HepG2 (cell line): ENCODE results near the gene STIP1. TPM values are rescaled to one million over a fixed set of nuclear protein-coding genes. Genes with fewer than 3 reads are reported as not detected.
A peak's percentile ranks its signal among the peaks of the same experiment; 100 is the strongest.

Experiments
- ATAC-seq: fragments of 200-7000 bp; cut with Tn5 transposase; 3 replicates; pipeline ENCODE4 v1.9.1; 2020; ENCODE audit warnings: mild to moderate bottlenecking, moderate library complexity
- BruUV-seq: library from RNA; stranded (reverse); fragments of 400-500 nt; replicated peaks from 2 replicates; lab custom pipeline; 2021; lab: Mats Ljungman, UMichigan
- CTCF ChIA-PET: fragments of 300-600 bp; formaldehyde crosslinking; extraction: SDS; loops from one replicate; lab custom pipeline; 2021; ENCODE audit warnings: low total read pairs, inconsistent platforms, low intra/inter-chr PET ratio; lab: Yijun Ruan, JAX
- POLR2A ChIA-PET: fragments of 350-600 bp; sonication (Branson Sonifier 250); formaldehyde crosslinking; loops from one replicate; lab custom pipeline; 2020; ENCODE audit warnings: antibody characterized with exemption, inconsistent platforms; lab: Yijun Ruan, JAX
- DNase-seq: peaks from one replicate; pipeline ENCODE4 v3.0.0-alpha.2; 2015; ENCODE audit warnings: low spot score
- FAIRE-seq: peaks from 3 replicates; lab custom pipeline; 2011; peaks lifted over from hg19 to GRCh38; lab: Jason Lieb, UNC
- H2AFZ ChIP-seq: one replicate; pipeline ENCODE4 v1.6.1; 2011; ENCODE audit warnings: low read length, inconsistent platforms
- H3K27ac ChIP-seq: fragments of 300-600 bp; 3 replicates; pipeline ENCODE4 v1.8.0; 2011; ENCODE audit warnings: mixed run types, mild to moderate bottlenecking, mixed read lengths, low read length, inconsistent platforms; ENCODE audit not compliant: insufficient read depth; ENCODE audit errors: extremely low read length
- H3K27me3 ChIP-seq, 2 experiments: fragments of 200-600 bp in 1 of 2; 2 replicates in 1 of 2; 3 replicates in 1 of 2; pipeline versions ENCODE4 v1.6.0 to v1.8.0; 2011; ENCODE audit warnings: low read length in 2 of 2, mild to moderate bottlenecking in 2 of 2, moderate library complexity in 2 of 2, inconsistent platforms in 1 of 2; ENCODE audit not compliant: insufficient read depth in 2 of 2, control insufficient read depth in 1 of 2
- H3K36me3 ChIP-seq, 2 experiments: fragments of 200-600 bp in 1 of 2; replicated peaks in 1 of 2; 2 replicates in 1 of 2; 3 replicates in 1 of 2; pipeline versions ENCODE4 v1.5.1 to v1.8.0; 2011; ENCODE audit warnings: low read length in 2 of 2, inconsistent platforms in 1 of 2; ENCODE audit not compliant: insufficient read depth in 2 of 2, control insufficient read depth in 1 of 2
- H3K4me1 ChIP-seq: 2 replicates; pipeline ENCODE4 v1.5.1; 2012; ENCODE audit warnings: low read length, inconsistent platforms; ENCODE audit not compliant: insufficient read depth
- H3K4me2 ChIP-seq: 2 replicates; pipeline ENCODE4 v1.6.0; 2011; ENCODE audit warnings: low read depth, low read length, inconsistent platforms
- H3K4me3 ChIP-seq, 3 experiments: fragments of 200-600 bp in 1 of 3; sonication (generic), shearing (Covaris generic) in 1 of 3; replicated peaks in 1 of 3; 2 replicates each; pipeline ENCODE4 v1.5.1; 2011 to 2016; ENCODE audit warnings: low read length in 3 of 3, inconsistent platforms in 2 of 3, low read depth in 2 of 3, mild to moderate bottlenecking in 2 of 3, control low read depth in 1 of 3, mixed read lengths in 1 of 3; ENCODE audit not compliant: insufficient read depth in 1 of 3
- H3K79me2 ChIP-seq: one replicate; pipeline ENCODE4 v1.6.1; 2011; ENCODE audit warnings: low read length, inconsistent platforms; ENCODE audit not compliant: insufficient read depth
- H3K9ac ChIP-seq: 2 replicates; pipeline ENCODE4 v1.6.0; 2011; ENCODE audit warnings: mild to moderate bottlenecking, low read depth, low read length, inconsistent platforms; ENCODE audit not compliant: insufficient read depth
- H3K9me3 ChIP-seq: 2 replicates; pipeline ENCODE4 v1.5.1; 2012; ENCODE audit warnings: mild to moderate bottlenecking, low read length
- H4K20me1 ChIP-seq: 2 replicates; pipeline ENCODE4 v1.6.0; 2011; ENCODE audit warnings: inconsistent platforms, mild to moderate bottlenecking, low read length, moderate library complexity; ENCODE audit not compliant: insufficient read depth
- AFF4 ChIP-seq: sonication (generic); formaldehyde crosslinking; IDR thresholded peaks from 2 replicates; pipeline ENCODE4 v1.4.0; 2020; ENCODE audit warnings: missing genetic modification reagents
- BORCS8-MEF2B ChIP-seq: sonication (generic); formaldehyde crosslinking; IDR thresholded peaks from 2 replicates; pipeline ENCODE4 v1.8.0; 2022; ENCODE audit warnings: mild to moderate bottlenecking, missing genetic modification reagents
- BRCA1 ChIP-seq: sonication (generic); formaldehyde crosslinking; IDR thresholded peaks from 2 replicates; pipeline ENCODE4 v1.4.0; 2020; ENCODE audit warnings: missing genetic modification reagents
- FOXO1 ChIP-seq: sonication (generic); formaldehyde crosslinking; IDR thresholded peaks from 2 replicates; pipeline ENCODE4 v1.4.0; 2020; ENCODE audit warnings: missing genetic modification reagents
- POLR2A ChIP-seq, 2 experiments: IDR thresholded peaks; 2 replicates each; pipeline ENCODE4 v1.6.1; 2011; ENCODE audit warnings: low read depth in 2 of 2, low read length in 2 of 2, mild to moderate bottlenecking in 1 of 2, moderate library complexity in 1 of 2; ENCODE audit not compliant: insufficient read depth in 1 of 2
- SRSF9 ChIP-seq: fragments of 200-400 bp; formaldehyde crosslinking; IDR thresholded peaks from 2 replicates; pipeline ENCODE4 v1.6.1; 2018; ENCODE audit warnings: borderline replicate concordance, mild to moderate bottlenecking, low read depth, low read length; ENCODE audit not compliant: insufficient read depth, poor library complexity, severe bottlenecking
- ZMYM2 ChIP-seq: sonication (generic); formaldehyde crosslinking; IDR thresholded peaks from 2 replicates; pipeline ENCODE4 v1.8.0; 2022; ENCODE audit warnings: mild to moderate bottlenecking, missing genetic modification reagents
- ZNF510 ChIP-seq: sonication (generic); formaldehyde crosslinking; IDR thresholded peaks from 2 replicates; pipeline ENCODE4 v1.4.0; 2020; ENCODE audit warnings: low read depth, mild to moderate bottlenecking, missing genetic modification reagents
- WGBS: methylation state at CpG from one replicate; pipeline ENCODE4 v1.1.6; 2017; ENCODE audit warnings: low lambda C conversion rate; 5-methylcytosine and 5-hydroxymethylcytosine counted together
- in situ Hi-C: cut with HindIII; loops from 2 replicates; pipeline ENCODE4 v1.10.0; 2017; ENCODE audit warnings: low pct_unique_long_range_greater_than_20kb; ENCODE audit not compliant: extremely low pct_ligation_motif_present
- intact Hi-C: fragments of 100-400 bp; cut with micrococcal nuclease; formaldehyde crosslinking; loops from one replicate; pipeline ENCODE4 v1.10.0; 2022; ENCODE audit not compliant: unreplicated experiment
- polyA plus RNA-seq, 8 experiments: library from polyadenylated mRNA; depleted of rRNA in 3 of 8; stranded (reverse) in 7 of 8; unstranded in 1 of 8; fragments of >200 nt; fragmentation: Illumina TruSeq in 4 of 8; extraction: Trizol in 4 of 8; gene quantifications; 2 replicates each; pipeline versions ENCODE4 v1.2.1 to v1.2.3, GENCODE V29; 2011 to 2016; ENCODE audit warnings: low read depth in 4 of 8, missing spikeins in 1 of 8, mixed read lengths in 1 of 8; ENCODE audit not compliant: insufficient read depth in 1 of 8
- total RNA-seq, 5 experiments: library from RNA; depleted of rRNA; stranded (reverse); fragments of >200 nt; fragmentation: Illumina TruSeq; extraction: Trizol; gene quantifications; 2 replicates each; pipeline ENCODE4 v1.2.3, GENCODE V29; 2016; ENCODE audit warnings: low read depth in 1 of 5
- TF ChIP-seq, protein P1 (sequence below): IDR thresholded peaks from 2 replicates; pipeline ENCODE4 v1.6.1; 2012; ENCODE audit warnings: low read depth, low read length, improper control_type of control experiment

STIP1 gene
- total and polyA plus RNA-seq, 2 of the 13 experiments (the other 11 are each of a cell fraction or from before 2014, with no cell fraction given): 81.1 to 217 TPM

GRCh38 chr11:64208086-64208795, 22.3 kb downstream of the STIP1 start:
- Histone ChIP-seq H3K36me3 (peaks cover 12% of the 10 kb centered on the region in 2 experiments; a peak in 4 of 5 replicates), H3K9me3 (no peaks in the 10 kb centered on the region), H4K20me1 (0 out of 2 replicates have a peak, but pooled peaks cover 2% of the 10 kb centered on the region), H3K9ac (no peak overlapping the region), H3K4me3 (no peak overlapping the region), H3K27ac (no peak overlapping the region), H3K79me2 (no peaks in the 10 kb centered on the region), H3K4me2 (no peak overlapping the region), H2AFZ (no peak overlapping the region), H3K27me3 (peaks cover 0 to 1% of the 10 kb centered on the region in 2 experiments; a peak in 1 of 5 replicates), H3K4me1 (peaks cover 17% of the 10 kb centered on the region)
- FAIRE-seq (no peak), DNase-seq (no peak), ATAC-seq (peak; percentile 11)
- POLR2A ChIA-PET: interaction anchor here (1.4 kb wide), 1 partner anchor 61 kb away, joined by 5 read pairs; no protein-coding TSS in a partner anchor
- in situ Hi-C loops (no loop called here), intact Hi-C loops (no loop called here)
- 0 out of 4 replicates have a peak, but pooled peaks of 1 of the 2 experiments have one; percentile 1 for TF ChIP-seq POLR2A (IDR thresholded peaks at IDR 0.05; ENCODE audit: insufficient read depth in 1 of 2, low read depth in 2 of 2, low read length in 2 of 2)
- no peak for TF ChIP-seq ZMYM2 (CRISPR knock-in tag)
- no peak for TF ChIP-seq ZNF510 (CRISPR knock-in tag)
- no TSS peak for BruUV-seq
- WGBS: 83% methylated on average over 18 of the region's 23 CpGs
- CTCF ChIA-PET: no interaction called here

DNA sequence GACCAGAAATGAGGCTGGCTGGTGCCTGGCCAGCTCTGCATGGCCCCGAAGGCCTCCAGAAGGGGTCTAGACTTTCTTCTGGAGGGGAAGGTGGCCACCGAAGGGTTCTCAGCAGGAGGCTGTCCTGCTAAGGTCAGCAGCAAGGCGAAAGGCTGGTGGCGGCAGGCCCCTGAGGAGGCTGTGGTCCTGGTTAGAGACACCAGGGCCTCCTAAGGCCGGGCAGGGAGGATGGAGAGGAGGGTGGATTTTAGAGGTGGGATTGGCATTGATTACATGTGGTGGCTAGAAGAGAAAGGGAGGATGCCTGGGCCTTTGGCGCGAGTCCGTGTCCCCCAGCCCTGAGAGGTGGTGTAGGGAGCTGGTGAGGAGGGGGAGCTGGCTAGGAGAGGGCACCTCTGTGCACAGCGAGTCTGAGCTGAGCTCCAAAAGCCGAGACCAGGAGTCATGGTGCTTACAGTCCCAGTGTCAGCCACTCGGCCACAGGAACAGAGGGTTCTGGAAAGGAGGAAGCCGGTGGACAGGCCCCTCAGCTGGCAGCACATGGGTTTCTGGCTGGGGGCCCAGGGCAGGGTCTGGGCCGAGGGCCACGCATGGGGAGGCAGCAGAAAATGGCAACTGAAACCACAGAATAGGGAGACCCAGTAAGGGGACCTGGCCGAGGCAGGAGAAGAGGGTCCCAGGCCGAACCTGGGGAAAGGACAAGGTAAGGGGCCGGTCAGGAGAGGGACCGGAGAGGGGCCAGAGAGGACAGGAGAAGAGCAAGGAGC, 23.0 kb downstream of the STIP1 start:
- H3K9me3 ChIP-seq: no peaks in the 10 kb centered on the region
- H3K4me1 ChIP-seq: peaks cover 17% of the 10 kb centered on the region
- FAIRE-seq: no peak
- H3K36me3 ChIP-seq: peaks cover 4 to 6% of the 10 kb centered on the region in 2 experiments; a peak in 4 of 5 replicates
- no peak for DNase-seq
- H3K27me3 ChIP-seq: peaks cover 0 to 1% of the 10 kb centered on the region in 2 experiments; a peak in 1 of 5 replicates
- in situ Hi-C loops: no loop called here
- no peak overlapping the region for H3K9ac ChIP-seq
- WGBS: 76% methylated on average over 16 of the region's 18 CpGs
- BruUV-seq: no TSS peak
- CTCF ChIA-PET: no interaction called here
- peak; percentile 11 for ATAC-seq
- no peaks in the 10 kb centered on the region for H3K79me2 ChIP-seq
- H4K20me1 ChIP-seq: 0 out of 2 replicates have a peak, but pooled peaks cover 2% of the 10 kb centered on the region
- H3K4me2 ChIP-seq: no peak overlapping the region
- no peak overlapping the region for H2AFZ ChIP-seq
- no peak overlapping the region for H3K27ac ChIP-seq
- H3K4me3 ChIP-seq: no peak overlapping the region
- intact Hi-C loops: no loop called here
- POLR2A ChIA-PET: interaction anchor here (1.2 kb wide), 1 partner anchor 32 kb away, joined by 3 read pairs; the partner anchor contains the start of gene FKBP2
- TF ChIP-seq BRCA1: no peak
- TF ChIP-seq SRSF9: no peak
- no peak for TF ChIP-seq BORCS8-MEF2B (CRISPR knock-in tag)
- no peak for TF ChIP-seq FOXO1
- TF ChIP-seq, protein P1, sequence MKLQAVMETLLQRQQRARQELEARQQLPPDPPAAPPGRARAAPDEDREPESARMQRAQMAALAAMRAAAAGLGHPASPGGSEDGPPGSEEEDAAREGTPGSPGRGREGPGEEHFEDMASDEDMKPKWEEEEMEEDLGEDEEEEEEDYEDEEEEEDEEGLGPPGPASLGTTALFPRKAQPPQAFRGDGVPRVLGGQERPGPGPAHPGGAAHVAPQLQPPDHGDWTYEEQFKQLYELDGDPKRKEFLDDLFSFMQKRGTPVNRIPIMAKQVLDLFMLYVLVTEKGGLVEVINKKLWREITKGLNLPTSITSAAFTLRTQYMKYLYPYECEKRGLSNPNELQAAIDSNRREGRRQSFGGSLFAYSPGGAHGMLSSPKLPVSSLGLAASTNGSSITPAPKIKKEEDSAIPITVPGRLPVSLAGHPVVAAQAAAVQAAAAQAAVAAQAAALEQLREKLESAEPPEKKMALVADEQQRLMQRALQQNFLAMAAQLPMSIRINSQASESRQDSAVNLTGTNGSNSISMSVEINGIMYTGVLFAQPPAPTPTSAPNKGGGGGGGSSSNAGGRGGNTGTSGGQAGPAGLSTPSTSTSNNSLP: no peak
- TF ChIP-seq AFF4 (CRISPR knock-in tag): no peak
- TF ChIP-seq POLR2A (IDR thresholded peaks at IDR 0.05; ENCODE audit: insufficient read depth in 1 of 2, low read depth in 2 of 2, low read length in 2 of 2): no peak
